Endothelial cell of umbilical vein (primary cell): ENCODE results near the gene RHOB. TPM values are rescaled to one million over a fixed set of nuclear protein-coding genes. Genes with fewer than 3 reads are reported as not detected.

Experiments
- BruUV-seq: library from RNA; stranded (reverse); fragments of 400-500 nt; replicated peaks from 2 replicates; lab custom pipeline; 2021; lab: Mats Ljungman, UMichigan
- CTCF ChIA-PET: fragments of 300-600, 350-600 bp; sonication (Branson Sonifier 250); formaldehyde crosslinking; loops from one replicate; lab custom pipeline; 2021; ENCODE audit warnings: antibody characterized with exemption, inconsistent platforms; lab: Charles Lee
- POLR2A ChIA-PET: fragments of 300-600, 350-600 bp; sonication (Branson Sonifier 250); formaldehyde crosslinking; loops from one replicate; lab custom pipeline; 2021; ENCODE audit warnings: antibody characterized with exemption, inconsistent platforms; lab: Charles Lee
- DNase-seq: peaks from one replicate; pipeline ENCODE4 v3.0.0-alpha.2; 2011; ENCODE audit warnings: low read depth, low spot score
- FAIRE-seq: peaks from 2 replicates; lab custom pipeline; 2011; peaks lifted over from hg19 to GRCh38; lab: Jason Lieb, UNC
- H2AFZ ChIP-seq: 2 replicates; pipeline ENCODE4 v1.6.0; 2012; ENCODE audit warnings: low read depth, low read length, control low read depth, inconsistent platforms
- H3K27ac ChIP-seq: 2 replicates; pipeline ENCODE4 v1.5.1; 2011; ENCODE audit warnings: low read depth, mild to moderate bottlenecking, control low read depth, low read length, moderate library complexity; ENCODE audit not compliant: insufficient read depth
- H3K27me3 ChIP-seq, 2 experiments: 2 replicates each; pipeline versions ENCODE4 v1.6.0 to v1.6.1; 2011; ENCODE audit warnings: low read length in 2 of 2, mixed read lengths in 1 of 2; ENCODE audit not compliant: control insufficient read depth in 2 of 2, insufficient read depth in 2 of 2
- H3K36me3 ChIP-seq, 2 experiments: 2 replicates in 1 of 2; 3 replicates in 1 of 2; pipeline ENCODE4 v1.5.1; 2011; ENCODE audit warnings: low read length in 2 of 2, mild to moderate bottlenecking in 1 of 2, moderate library complexity in 1 of 2; ENCODE audit not compliant: control insufficient read depth in 2 of 2, insufficient read depth in 2 of 2; ENCODE audit errors: extremely low read depth in 1 of 2
- H3K4me1 ChIP-seq: 3 replicates; pipeline ENCODE4 v1.5.1; 2011; ENCODE audit warnings: mild to moderate bottlenecking, low read length; ENCODE audit not compliant: control insufficient read depth, insufficient read depth; ENCODE audit errors: extremely low read depth
- H3K4me2 ChIP-seq: 2 replicates; pipeline ENCODE4 v1.6.1; 2011; ENCODE audit warnings: low read length, control low read depth, mixed read lengths; ENCODE audit not compliant: insufficient read depth
- H3K4me3 ChIP-seq, 3 experiments: fragments of 200-600 bp in 1 of 3; sonication (generic), shearing (Covaris generic) in 1 of 3; replicated peaks in 1 of 3; 2 replicates each; pipeline ENCODE4 v1.5.1; 2011 to 2016; ENCODE audit warnings: control low read depth in 3 of 3, low read length in 3 of 3, mild to moderate bottlenecking in 2 of 3, inconsistent platforms in 1 of 3, low read depth in 1 of 3, moderate library complexity in 1 of 3; ENCODE audit not compliant: insufficient read depth in 1 of 3
- H3K79me2 ChIP-seq: 2 replicates; pipeline ENCODE4 v1.6.0; 2012; ENCODE audit warnings: low read length, inconsistent platforms; ENCODE audit not compliant: control insufficient read depth, insufficient read depth
- H3K9ac ChIP-seq: replicated peaks from 2 replicates; pipeline ENCODE3; 2011; ENCODE audit warnings: low read length, control low read depth; ENCODE audit not compliant: insufficient read depth; ENCODE audit errors: extremely low read depth
- H3K9me1 ChIP-seq: replicated peaks from 3 replicates; pipeline ENCODE4 v1.6.0; 2011; ENCODE audit warnings: mild to moderate bottlenecking, low read length; ENCODE audit not compliant: control insufficient read depth, insufficient read depth; ENCODE audit errors: extremely low read depth
- H3K9me3 ChIP-seq: replicated peaks from 2 replicates; pipeline ENCODE4 v1.5.1; 2012; ENCODE audit warnings: low read length, inconsistent platforms; ENCODE audit not compliant: control insufficient read depth, insufficient read depth
- H4K20me1 ChIP-seq: replicated peaks from 2 replicates; pipeline ENCODE3; 2011; ENCODE audit warnings: mild to moderate bottlenecking, low read length; ENCODE audit not compliant: control insufficient read depth, insufficient read depth; ENCODE audit errors: extremely low read depth
- CTCF ChIP-seq, 2 donors: IDR thresholded peaks; 1 replicate in 1 of 2; 2 replicates in 1 of 2; pipeline ENCODE4 v1.5.1; 2011; ENCODE audit warnings: low read length in 2 of 2, mild to moderate bottlenecking in 2 of 2, moderate library complexity in 2 of 2, control low read depth in 1 of 2, inconsistent platforms in 1 of 2, low read depth in 1 of 2; ENCODE audit not compliant: insufficient read depth in 1 of 2; ENCODE audit errors: extremely low read depth in 1 of 2
- EZH2 ChIP-seq: IDR thresholded peaks from 2 replicates; pipeline ENCODE4 v1.6.1; 2012; ENCODE audit warnings: borderline replicate concordance, low read depth, mild to moderate bottlenecking, moderate library complexity, low read length, inconsistent platforms; ENCODE audit not compliant: severe bottlenecking
- FOS ChIP-seq: IDR thresholded peaks from 2 replicates; pipeline ENCODE4 v1.6.1; 2011; ENCODE audit warnings: mild to moderate bottlenecking, low read length, moderate library complexity, borderline replicate concordance; ENCODE audit not compliant: insufficient read depth
- GATA2 ChIP-seq: IDR thresholded peaks from 2 replicates; pipeline ENCODE4 v1.7.0; 2011; ENCODE audit warnings: low read depth, mild to moderate bottlenecking, moderate library complexity, mixed read lengths, low read length; ENCODE audit not compliant: insufficient read length, insufficient read depth
- JUN ChIP-seq: IDR thresholded peaks from 2 replicates; pipeline ENCODE4 v1.6.1; 2011; ENCODE audit warnings: borderline replicate concordance, low read depth; ENCODE audit not compliant: insufficient read length, insufficient read depth
- MAX ChIP-seq: IDR thresholded peaks from 2 replicates; pipeline ENCODE4 v1.6.1; 2011; ENCODE audit not compliant: insufficient read depth, insufficient read length
- MYC ChIP-seq: IDR thresholded peaks from one replicate; pipeline ENCODE4 v1.6.1; 2011; ENCODE audit warnings: mild to moderate bottlenecking, low read depth, low read length
- POLR2A ChIP-seq: IDR thresholded peaks from 2 replicates; pipeline ENCODE4 v1.6.1; 2012; ENCODE audit warnings: low read depth, mild to moderate bottlenecking, control low read depth, low read length
- POLR2AphosphoS5 ChIP-seq: IDR thresholded peaks from 2 replicates; pipeline ENCODE4 v1.6.1; 2012; ENCODE audit warnings: low read depth, mild to moderate bottlenecking, control low read depth, low read length, moderate library complexity; ENCODE audit not compliant: insufficient read depth
- dilution Hi-C: fragments of 300-500 bp; cut with MboI; formaldehyde crosslinking; loops from one replicate; pipeline ENCODE4 v1.15.0; 2019; ENCODE audit warnings: low sequenced_read_pairs; ENCODE audit not compliant: extremely low pct_ligation_motif_present
- intact Hi-C: fragments of 100-400 bp; cut with micrococcal nuclease; formaldehyde crosslinking; loops from one replicate; pipeline ENCODE4 v1.10.0; 2022
- polyA plus RNA-seq, 4 experiments: library from polyadenylated mRNA; depleted of rRNA in 3 of 4; stranded (reverse) in 3 of 4; unstranded in 1 of 4; fragments of >200 nt; gene quantifications; 2 replicates each; pipeline versions ENCODE4 v1.2.1 to v1.2.3, GENCODE V29; 2011 to 2012; ENCODE audit warnings: missing spikeins in 1 of 4
- total RNA-seq: library from RNA; stranded (reverse); gene quantifications from 2 replicates; pipeline ENCODE4 v1.2.3, GENCODE V29; 2021

RHOB gene
- total and polyA plus RNA-seq, 2 donors (not counting 3 experiments of a cell fraction or from before 2014, with no cell fraction given): 830 to 1,101 TPM

DNA sequence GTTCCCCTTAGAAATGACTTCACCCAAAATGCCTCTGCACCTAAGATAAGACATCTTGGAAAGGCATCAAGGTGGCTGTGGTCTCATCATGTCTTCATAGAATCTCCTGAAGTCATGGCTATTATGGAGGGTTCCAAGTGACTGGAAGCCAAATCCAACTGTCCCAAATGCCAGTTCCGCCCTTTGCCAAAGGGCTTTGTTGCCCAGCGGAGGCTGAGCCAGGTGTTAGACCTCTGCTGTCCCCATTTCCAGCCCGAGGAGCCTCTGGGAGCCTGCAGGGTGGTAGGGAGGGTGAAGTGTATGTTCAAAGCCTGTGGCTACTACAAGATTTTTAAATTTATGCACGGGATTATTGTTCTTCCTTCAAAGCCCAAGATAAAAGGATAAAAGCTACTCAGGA, 25.7 kb downstream of the RHOB start:
- Histone ChIP-seq H3K27ac (no peak overlapping the region), H3K36me3 (no peaks in the 10 kb centered on the region), H3K4me3 (no peak overlapping the region), H3K27me3 (no peaks in the 10 kb centered on the region), H3K4me1 (no peaks in the 10 kb centered on the region), H2AFZ (no peak overlapping the region), H3K9me1 (no peaks in the 10 kb centered on the region), H3K9me3 (no peaks in the 10 kb centered on the region), H3K9ac (no peak overlapping the region), H4K20me1 (no peaks in the 10 kb centered on the region), H3K4me2 (no peak overlapping the region), H3K79me2 (no peaks in the 10 kb centered on the region)
- no peak for TF ChIP-seq EZH2
- TF ChIP-seq MAX: no peak
- no TSS peak for BruUV-seq
- CTCF ChIA-PET: interaction anchor here (1.2 kb wide), 1 partner anchor 61 kb away, joined by 3 read pairs; no protein-coding TSS in a partner anchor
- DNase-seq: no peak
- dilution Hi-C loops: no loop called here
- POLR2A ChIA-PET: interaction anchor here (1.2 kb wide), 1 partner anchor 26 kb away, joined by 4 read pairs; the partner anchor contains the start of gene RHOB
- no peak for FAIRE-seq
- intact Hi-C loops: no loop called here

GRCh38 chr2:20473128-20473527, 26.3 kb downstream of the RHOB start:
- no peaks in the 10 kb centered on the region for H3K27me3 ChIP-seq
- ChIA-PET POLR2A (interaction anchor here (1.2 kb wide), 1 partner anchor 26 kb away, joined by 4 read pairs; the partner anchor contains the start of gene RHOB), CTCF (interaction anchor here (1.2 kb wide), 1 partner anchor 61 kb away, joined by 3 read pairs; no protein-coding TSS in a partner anchor)
- H4K20me1 ChIP-seq: no peaks in the 10 kb centered on the region
- H3K9me1 ChIP-seq: no peaks in the 10 kb centered on the region
- DNase-seq (no peak), FAIRE-seq (no peak)
- no peaks in the 10 kb centered on the region for H3K4me1 ChIP-seq
- dilution Hi-C loops: no loop called here
- no peaks in the 10 kb centered on the region for H3K36me3 ChIP-seq
- H3K4me3 ChIP-seq: no peak overlapping the region
- H3K9ac ChIP-seq: no peak overlapping the region
- intact Hi-C loops: no loop called here
- H2AFZ ChIP-seq: no peak overlapping the region
- H3K79me2 ChIP-seq: no peaks in the 10 kb centered on the region
- TF ChIP-seq FOS (no peak), CTCF (IDR thresholded peaks at IDR 0.05; ENCODE audit: extremely low read depth in 1 of 2, insufficient read depth in 1 of 2, low read depth in 1 of 2, low read length in 2 of 2) (no peak), JUN (no peak), GATA2 (no peak), POLR2A (no peak), EZH2 (no peak), MYC (no peak), POLR2AphosphoS5 (no peak), MAX (no peak)
- BruUV-seq: no TSS peak
- H3K9me3 ChIP-seq: no peaks in the 10 kb centered on the region
- no peak overlapping the region for H3K27ac ChIP-seq
- H3K4me2 ChIP-seq: no peak overlapping the region
